H1 (cell line): ENCODE data around the gene RPTOR. TPM values are rescaled to one million over a fixed set of nuclear protein-coding genes. Genes with fewer than 3 reads are reported as not detected.

ENCODE experiments used
- ATF2 ChIP-seq: IDR thresholded peaks from 2 replicates; pipeline ENCODE4 v1.6.1; 2012; ENCODE audit warnings: low read length, inconsistent platforms
- BACH1 ChIP-seq: IDR thresholded peaks from 2 replicates; pipeline ENCODE4 v1.6.1; 2012; ENCODE audit warnings: low read length, improper control_type of control experiment
- BRCA1 ChIP-seq: IDR thresholded peaks from 2 replicates; pipeline ENCODE4 v1.6.1; 2012; ENCODE audit warnings: low read depth, low read length, improper control_type of control experiment
- HDAC2 ChIP-seq, 2 experiments: fragments of 300-600 bp in 1 of 2; sonication (generic) in 1 of 2; IDR thresholded peaks; 2 replicates each; pipeline ENCODE4 v1.6.1; 2011 to 2012; ENCODE audit warnings: low read depth in 2 of 2, low read length in 2 of 2, mild to moderate bottlenecking in 2 of 2, moderate library complexity in 2 of 2, borderline replicate concordance in 1 of 2, inconsistent platforms in 1 of 2
- PHF8 ChIP-seq: fragments of 200-600 bp; sonication (generic); conservative IDR thresholded peaks from 2 replicates; pipeline ENCODE4 v1.7.1; 2012; ENCODE audit warnings: low read depth, mild to moderate bottlenecking, inconsistent platforms, low read length, moderate library complexity
- SP2 ChIP-seq: IDR thresholded peaks from 2 replicates; pipeline ENCODE4 v1.6.1; 2012; ENCODE audit warnings: mild to moderate bottlenecking, low read length, inconsistent platforms
- polyA plus RNA-seq, 7 experiments: library from polyadenylated mRNA; depleted of rRNA in 3 of 7; stranded (reverse) in 5 of 7; unstranded in 2 of 7; fragments of >200 nt in 5 of 7; fragments of 200-250 nt in 2 of 7; gene quantifications; 1 replicate in 5 of 7; 2 replicates in 1 of 7; 4 replicates in 1 of 7; pipeline versions ENCODE4 v1.2.1 to v1.2.3, GENCODE V29; 2011 to 2013; ENCODE audit warnings: missing spikeins in 2 of 7, mixed read lengths in 2 of 7
- total RNA-seq: library from RNA; stranded (reverse); fragmentation: NEBNext Ultra II Directional; extraction: Animal tissue kit (Norgen Biotek cat#: 25700); gene quantifications from 2 replicates; pipeline ENCODE4 v1.2.1, GENCODE V29; 2021

RPTOR gene
- total and polyA plus RNA-seq, 2 of the 8 experiments (the other 6 are each of a cell fraction or from before 2014, with no cell fraction given), result 6.9 to 28.7 TPM

- no peak for TF ChIP-seq BRCA1
- no peak for TF ChIP-seq BACH1
- no peak for TF ChIP-seq ATF2
- no peak for TF ChIP-seq HDAC2 (IDR thresholded peaks at IDR 0.05; ENCODE audit: borderline replicate concordance in 1 of 2, low read depth in 2 of 2, low read length in 2 of 2)
- TF ChIP-seq SP2, result no peak
- TF ChIP-seq PHF8, result no peak
Measured at GRCh38 chr17:80594431-80595269, 50.0 kb downstream of the RPTOR start (continued).
